Measurements from ENCODE around the gene PDGFA.

Gene PDGFA

DNA sequence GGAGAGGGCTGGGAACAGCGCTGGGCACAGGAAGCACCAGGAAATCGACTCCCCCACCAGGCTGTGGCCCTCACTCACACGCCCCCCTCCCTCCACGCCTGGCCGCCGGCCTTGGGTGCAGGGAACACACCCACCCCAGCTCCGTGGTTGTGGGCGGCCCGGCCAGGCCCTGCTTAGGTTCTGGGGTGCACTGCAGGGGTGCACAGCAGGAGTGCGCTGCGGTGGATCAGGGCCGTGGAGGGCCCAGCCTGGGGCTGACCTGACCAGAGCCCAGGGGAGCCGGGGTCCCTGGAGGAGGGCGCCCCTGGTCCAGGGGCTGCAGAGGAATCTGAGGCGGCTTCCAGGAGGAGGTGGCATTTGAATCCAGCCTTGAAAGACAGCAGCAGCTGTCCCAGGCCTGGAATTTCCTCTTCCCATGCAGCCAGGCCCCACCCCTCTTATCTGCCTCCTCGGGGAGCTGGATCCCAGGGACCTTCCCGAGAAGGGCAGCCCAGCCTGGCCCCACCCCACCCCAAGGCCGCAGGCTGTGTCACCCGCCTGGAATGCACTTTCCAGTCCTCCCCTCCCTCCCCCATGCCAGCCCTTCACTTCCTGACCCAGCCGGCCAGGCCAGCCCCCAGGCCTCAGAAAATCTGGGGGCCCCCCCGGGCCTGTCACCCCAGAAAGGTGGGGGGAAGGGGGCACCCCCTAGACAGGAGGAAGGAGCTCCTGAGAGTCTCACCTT, 18.4 kb upstream of the PDGFA start:
- in situ Hi-C loops (cut with MboI; ENCODE audit: low sequenced_read_pairs): no loop called here

DNA sequence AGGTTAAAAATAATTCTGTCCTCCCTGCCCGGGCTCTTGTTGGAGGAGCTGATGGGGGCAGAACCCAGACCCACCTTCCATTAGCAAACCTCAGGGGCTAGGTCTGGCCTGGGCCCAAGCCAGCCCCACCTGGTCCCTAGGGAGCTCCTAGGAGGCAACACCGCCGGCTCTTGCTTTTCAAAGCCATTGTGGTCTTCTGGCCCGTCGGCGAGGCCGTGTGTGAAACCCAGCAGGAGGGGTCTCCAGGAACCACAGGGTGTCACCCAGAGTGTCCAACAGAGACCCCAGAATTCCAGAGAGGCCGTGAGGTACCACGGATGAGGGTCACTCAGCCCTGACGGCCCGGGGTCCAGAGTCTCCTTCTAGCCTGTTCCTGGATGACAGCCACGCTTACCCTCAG, 16.6 kb upstream of the PDGFA start:
- in situ Hi-C loops (cut with MboI; ENCODE audit: low sequenced_read_pairs): no loop called here

DNA sequence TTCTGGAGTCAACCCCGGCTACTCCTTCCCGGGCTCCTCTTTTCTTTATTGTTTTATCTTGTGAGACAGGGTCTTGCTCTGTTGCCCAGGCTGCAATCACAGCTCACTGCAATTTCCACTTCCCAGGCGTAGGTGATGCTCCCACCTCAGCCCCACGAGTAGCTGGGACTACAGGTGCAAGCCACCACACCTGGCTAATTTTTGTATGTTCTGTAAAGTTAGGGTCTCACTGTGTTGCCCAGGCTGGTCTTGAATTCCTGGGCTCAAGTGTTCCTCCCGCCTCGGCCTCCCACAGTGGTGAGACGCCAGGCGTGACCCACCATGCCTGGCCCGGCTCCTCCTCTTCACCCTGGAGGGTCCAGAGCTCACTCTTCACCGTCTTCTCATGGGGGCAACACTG, 15.3 kb upstream of the PDGFA start:
- in situ Hi-C loops (cut with MboI; ENCODE audit: low sequenced_read_pairs): no loop called here

DNA sequence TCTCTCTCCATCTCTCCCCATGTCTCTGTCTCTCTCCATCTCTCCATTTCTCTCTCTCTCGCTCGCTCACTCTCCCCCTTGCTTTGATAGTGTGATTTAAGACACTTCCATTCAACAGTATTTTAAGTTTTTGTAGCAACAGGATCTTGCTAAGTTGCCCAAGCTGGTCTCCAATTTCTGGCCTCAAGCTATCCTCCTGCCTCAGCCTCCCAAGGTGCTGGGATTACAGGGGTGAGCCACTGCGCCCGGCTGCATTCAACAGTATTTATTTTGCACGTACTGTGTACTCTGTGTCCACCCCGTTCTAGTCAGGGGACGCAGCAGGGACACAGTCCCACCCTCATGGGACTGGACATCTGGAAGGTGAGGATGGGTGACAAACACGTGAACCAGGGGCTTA, 14.4 kb upstream of the PDGFA start:
- in situ Hi-C loops (cut with MboI; ENCODE audit: low sequenced_read_pairs): no loop called here

DNA sequence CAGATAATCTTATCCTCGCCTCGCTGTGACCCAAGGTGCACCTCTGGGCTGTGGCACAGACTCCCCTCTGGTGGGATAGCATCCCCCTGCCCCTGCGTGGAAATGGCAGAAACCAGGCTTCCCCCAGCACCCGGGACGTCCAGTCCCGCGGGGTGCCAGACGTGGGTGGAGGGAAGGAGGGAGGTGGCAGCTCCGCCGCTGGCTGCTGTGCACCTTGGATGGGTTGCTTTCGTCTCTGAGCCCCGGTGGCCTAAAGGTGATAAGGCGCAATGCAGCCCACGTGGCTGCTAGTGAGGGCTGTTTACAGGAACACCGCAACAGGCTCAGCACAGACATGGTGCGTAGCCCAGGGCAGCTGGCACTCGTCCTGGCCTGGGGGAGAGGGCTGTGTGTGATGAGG, 13.6 kb upstream of the PDGFA start:
- in situ Hi-C loops (cut with MboI; ENCODE audit: low sequenced_read_pairs): no loop called here

DNA sequence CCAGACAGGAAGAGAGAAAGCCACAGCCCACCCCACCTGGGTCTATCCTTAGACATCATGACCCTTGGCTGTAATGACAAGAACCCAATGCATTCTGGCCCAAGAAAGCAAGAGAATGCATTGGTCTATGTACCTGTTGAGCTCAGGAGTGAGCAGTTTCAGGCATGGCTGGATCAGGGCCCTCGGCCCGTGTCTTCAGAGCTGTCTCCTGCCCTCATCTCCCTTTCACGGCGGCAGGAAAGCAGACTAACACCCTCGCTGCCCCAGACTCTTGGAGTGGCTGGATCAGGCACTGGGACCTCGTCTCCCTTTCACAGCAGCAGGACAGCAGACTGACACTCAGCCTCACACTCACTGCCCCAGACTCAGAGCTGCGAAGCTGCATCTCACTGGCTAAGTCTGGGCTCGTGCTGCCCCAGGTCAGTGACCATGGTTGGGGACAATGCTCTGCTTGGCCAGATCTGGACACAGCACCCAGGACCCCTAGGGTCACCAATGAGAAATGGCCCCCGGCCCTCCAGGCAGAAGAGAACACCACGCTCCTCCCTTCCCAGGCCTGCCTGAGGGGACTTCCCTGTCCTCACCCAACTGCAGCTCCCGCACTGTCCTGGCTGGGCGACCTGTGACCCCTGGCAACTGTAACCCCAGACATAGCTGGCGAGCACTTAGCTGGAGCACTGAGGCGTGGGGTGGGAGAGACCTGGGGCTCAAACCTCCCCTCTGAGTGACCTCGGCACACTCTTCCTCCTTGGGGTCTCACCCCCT, 12.9 kb upstream of the PDGFA start:
- in situ Hi-C loops (cut with MboI; ENCODE audit: low sequenced_read_pairs): no loop called here

DNA sequence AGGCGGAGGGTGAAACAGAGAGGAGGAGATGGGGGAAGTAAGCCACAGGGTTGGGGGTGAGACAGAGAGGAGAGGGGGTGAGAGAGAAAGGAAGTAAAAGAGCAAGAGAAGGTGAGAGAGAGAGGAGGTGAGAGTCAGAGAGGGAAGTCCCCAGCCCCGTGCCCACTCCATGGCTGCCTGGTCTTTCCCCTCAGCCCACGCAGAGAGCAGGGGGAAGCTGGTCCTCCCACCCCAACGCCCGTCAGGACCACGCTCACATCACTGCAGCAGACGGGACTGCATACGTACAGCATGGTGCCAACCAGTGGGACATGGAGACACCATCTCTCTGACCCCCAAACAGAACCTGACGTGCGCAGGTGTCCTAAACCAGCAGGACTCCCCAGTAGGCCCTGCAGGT, 12.1 kb upstream of the PDGFA start:
- in situ Hi-C loops (cut with MboI; ENCODE audit: low sequenced_read_pairs): no loop called here

DNA sequence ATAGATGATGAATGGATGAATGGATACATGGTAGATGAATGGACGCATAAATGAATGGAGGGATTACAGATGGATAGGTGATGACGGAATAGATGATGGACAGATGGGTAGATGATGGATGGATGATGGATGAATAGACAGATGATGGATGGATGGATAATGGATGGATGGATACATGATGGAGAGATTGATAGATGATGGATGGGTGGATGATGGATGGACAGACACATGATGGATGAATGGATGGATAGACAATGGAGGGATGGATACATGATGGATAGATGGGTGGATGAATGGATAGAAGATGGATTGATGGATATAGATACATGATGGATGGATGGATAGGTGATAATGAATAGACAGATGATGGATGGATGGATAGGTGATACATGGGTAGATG, 8.8 kb upstream of the PDGFA start:
- in situ Hi-C loops (cut with MboI; ENCODE audit: low sequenced_read_pairs): no loop called here

DNA sequence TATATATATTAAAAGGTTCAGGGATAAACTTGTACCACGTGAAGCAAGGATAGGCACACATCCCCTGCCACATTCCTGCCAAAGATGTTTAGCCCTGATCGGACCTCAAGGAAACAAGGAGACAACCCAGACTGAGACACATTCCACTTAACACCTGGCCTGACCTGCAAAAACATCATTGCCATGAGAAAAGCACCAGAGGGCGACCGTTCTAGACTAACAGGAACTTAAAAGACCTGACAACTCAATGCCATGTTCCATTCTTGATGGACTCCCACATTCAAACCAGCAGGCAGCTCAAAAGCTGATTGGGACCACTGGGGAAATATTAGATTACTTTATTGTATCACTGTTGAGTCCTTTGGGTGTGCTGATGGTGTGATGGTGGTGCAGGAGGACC, 8.1 kb upstream of the PDGFA start:
- in situ Hi-C loops (cut with MboI; ENCODE audit: low sequenced_read_pairs): no loop called here

DNA sequence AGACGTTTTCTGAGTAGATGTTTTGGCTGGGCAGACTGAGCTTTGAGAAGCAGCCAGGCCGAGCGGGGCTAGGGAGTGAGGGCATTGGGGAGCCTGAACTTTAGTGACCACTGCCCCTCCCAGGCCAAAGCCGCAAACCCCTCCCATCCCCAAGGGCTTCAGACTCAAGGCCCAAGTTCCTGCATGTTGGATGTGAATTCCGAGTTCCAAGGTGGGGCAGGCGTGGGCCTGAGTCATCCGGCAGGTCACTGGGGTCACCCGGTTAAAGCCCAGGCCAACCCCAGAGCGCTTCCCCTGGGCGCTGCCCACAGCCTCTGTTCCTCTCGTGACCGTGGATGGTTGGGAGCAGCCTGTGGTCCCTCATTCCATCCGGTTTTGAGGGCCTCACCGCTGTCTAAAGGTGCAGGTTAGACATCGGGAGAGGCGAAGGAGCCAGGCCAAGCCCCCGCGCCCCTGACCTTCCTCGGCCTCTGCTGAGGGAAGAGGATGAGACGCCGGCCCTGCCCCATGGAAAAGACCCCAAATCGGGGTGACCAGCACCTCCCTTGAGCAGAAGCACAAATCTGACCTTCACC, 6.9 kb upstream of the PDGFA start:
- in situ Hi-C loops (cut with MboI; ENCODE audit: low sequenced_read_pairs): no loop called here

DNA sequence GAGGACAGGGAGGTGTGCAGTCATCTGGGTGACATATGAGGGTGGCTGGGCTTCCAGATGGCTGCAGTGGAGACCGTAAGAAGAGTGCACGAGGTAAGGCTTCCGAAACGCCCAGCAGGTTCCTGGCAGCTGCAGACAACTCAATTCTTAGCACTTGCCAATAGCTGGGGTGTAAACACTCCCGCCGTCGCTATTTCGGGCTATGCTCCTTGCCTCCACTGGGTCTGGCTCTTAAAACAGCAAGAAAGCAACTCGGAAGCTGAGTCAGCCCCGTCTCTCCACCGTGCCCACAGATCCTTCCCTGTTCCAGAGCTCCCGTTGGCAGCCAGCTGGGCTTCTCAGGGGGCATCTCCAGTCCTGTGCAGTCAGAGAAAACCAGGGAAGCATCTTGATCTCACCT, 6.1 kb upstream of the PDGFA start:
- in situ Hi-C loops (cut with MboI; ENCODE audit: low sequenced_read_pairs): no loop called here

DNA sequence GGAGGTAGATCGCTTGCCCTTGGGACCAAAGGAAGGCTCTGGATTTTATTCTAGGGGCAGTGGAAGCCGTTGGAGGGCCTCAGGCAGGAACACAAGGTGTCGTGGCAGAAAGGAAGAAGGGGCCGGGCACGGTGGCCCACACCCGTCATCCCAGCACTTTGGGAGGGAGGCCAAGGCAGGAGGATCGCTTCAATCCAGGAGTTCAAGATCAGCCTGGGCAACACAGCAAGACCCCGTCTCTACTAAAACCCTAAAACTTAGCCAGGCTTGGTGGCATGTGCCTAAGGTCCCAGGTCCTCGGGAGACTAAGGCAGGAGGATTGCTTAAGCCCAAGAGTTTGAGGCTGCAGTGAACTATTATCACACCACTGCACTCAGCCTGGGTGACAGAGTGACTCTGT, 5.2 kb upstream of the PDGFA start:
- in situ Hi-C loops (cut with MboI; ENCODE audit: low sequenced_read_pairs): no loop called here

DNA sequence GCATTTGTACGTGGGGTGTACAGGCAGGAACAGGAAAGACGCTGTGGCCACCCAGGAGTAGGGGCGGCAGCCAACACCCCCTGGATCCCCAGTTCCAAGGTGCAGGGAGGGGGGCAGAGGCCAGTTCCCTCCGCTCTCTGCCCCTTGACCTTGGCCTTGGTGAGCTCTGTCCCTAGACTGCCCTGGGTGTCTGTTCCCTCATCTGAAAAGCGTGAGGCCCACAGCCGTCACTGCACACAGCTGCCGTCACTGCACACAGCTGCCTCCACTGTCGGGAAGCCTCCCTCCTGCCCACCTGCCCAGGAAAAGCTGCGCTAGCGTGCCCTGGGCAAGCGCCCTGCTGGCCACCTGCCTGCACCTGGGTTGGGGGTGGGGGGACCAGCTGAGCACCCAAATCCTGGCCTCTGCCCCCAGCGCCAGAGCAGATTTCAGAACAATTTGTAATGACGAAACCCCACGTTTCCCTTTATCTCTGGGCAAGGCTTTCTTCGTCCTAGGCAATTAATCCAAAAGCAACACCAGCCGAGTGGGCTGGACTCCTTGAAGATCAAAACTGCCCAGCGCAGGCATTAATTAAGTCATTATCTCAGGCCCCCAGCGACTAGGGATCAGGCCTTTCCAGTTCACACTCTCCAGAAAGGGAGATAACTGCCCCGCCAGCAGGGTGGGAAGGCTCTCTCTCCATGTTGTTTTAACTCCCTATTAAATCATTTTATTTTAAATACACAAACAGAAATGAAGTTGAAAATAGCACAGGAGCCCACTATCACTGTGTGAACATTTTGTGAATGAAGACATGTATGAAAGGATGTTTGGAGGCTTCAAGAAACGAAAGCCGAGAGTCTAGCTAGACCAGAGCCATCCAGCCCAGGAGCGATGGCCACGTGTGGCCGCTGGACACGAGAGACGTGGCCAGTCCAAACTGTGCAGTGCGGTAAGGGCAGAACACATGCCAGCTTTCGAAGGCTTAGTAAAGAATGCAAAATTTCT, 4.0 kb upstream of the PDGFA start:
- in situ Hi-C loops (cut with MboI; ENCODE audit: low sequenced_read_pairs): no loop called here

DNA sequence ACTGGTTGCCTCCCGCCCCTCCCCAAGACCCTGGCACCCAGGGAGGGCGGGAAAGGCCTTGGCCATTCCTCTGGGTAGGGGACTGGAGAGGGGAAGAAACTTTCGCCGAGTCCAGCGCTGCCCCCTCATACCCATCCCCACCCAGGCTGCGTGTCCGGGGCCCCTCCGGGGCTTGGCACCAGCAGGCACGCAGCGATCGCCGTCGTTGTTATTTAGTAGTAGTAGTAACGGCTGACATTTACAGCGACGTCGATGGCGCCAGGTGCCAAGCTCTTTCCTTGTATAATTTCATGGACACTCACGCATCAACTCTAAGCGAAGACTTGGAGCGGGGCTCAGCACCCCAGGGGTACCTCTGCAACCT, 3.3 kb upstream of the PDGFA start:
- in situ Hi-C loops (cut with MboI; ENCODE audit: low sequenced_read_pairs): no loop called here

DNA sequence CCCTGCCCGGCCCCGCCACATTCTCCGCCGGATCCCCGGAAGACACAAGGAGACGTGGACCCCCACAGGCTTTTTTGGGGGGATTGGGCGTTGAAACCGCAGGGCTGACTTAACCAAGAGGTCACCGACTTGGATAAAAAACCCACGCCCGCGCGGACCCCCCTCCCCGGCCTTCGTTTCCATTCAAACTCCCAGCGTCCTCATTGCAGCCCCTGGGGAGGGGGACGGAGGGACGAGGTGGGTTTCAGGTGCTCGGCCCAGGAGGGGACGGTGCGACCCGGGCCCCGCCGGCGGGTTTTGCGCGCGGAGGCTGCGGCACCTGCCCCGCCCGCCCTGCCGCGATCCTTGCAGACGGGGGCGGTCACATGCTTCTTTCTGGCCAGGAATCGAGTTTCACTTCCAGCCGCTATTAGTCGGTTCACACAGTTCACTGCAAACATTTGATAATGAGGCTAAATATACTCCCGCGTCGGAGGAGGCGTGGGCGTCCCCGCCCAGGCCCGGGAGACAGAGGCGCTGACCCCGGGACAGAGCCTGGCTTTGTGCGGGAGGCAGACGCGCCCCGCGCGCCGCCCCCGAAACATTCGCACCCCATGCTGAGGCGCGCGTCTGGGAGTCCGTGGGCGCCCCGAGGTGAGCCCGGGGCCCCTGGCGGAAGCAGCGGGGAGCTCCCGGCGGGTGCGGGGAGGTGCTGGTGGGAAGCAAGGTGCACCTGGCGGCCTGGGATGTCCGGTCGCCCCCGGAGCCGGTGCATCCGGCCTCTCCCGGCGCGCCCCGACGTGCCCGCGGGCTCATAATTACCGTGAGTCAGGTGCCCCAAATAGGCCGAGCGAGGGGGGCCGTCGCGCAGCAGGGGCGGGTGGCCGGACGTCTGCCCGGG, 2.7 kb upstream of the PDGFA start:
- in situ Hi-C loops (cut with MboI; ENCODE audit: low sequenced_read_pairs): no loop called here

DNA sequence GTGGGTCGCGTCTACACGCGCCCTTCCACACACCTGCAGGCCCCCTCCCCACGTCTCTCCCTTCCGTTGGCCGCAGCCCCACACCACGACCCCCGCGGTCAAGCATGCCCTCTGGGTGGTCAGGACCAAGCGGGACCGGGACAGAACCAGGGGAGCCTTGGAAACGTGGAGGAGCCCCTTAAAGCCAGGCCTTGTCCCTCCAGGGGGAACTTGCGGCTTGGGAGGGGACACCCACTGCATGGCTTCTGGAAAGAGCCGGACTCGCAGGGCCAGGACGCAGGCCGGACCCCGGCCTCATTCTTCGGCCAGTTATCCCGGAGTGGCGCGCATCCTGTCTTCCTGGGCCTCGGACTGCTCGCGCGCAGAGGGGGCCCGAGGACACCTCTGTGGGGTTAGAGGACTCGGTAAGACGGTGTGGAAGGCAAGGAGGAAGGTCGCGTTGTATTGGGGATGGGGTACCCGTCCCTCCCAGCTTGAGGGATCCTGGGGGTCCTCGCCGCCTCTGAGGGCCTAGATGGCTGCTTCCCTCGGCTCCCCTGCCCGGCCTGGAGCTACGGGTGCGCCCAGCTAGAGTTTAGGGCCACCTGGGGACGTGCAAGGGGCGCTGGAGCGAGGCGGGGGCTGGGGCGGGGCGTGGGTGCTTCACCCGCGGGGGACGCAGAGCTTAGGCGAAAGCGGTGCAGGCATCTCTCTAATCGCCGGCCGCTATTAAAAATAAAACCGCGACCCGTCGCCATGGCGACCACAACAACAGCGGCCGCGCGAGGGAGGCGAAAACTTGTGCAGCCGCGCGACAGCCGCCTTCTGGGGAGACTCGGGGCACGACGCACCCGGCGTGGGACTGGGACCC, 1.8 kb upstream of the PDGFA start:
- in situ Hi-C loops (cut with MboI; ENCODE audit: low sequenced_read_pairs): no loop called here

DNA sequence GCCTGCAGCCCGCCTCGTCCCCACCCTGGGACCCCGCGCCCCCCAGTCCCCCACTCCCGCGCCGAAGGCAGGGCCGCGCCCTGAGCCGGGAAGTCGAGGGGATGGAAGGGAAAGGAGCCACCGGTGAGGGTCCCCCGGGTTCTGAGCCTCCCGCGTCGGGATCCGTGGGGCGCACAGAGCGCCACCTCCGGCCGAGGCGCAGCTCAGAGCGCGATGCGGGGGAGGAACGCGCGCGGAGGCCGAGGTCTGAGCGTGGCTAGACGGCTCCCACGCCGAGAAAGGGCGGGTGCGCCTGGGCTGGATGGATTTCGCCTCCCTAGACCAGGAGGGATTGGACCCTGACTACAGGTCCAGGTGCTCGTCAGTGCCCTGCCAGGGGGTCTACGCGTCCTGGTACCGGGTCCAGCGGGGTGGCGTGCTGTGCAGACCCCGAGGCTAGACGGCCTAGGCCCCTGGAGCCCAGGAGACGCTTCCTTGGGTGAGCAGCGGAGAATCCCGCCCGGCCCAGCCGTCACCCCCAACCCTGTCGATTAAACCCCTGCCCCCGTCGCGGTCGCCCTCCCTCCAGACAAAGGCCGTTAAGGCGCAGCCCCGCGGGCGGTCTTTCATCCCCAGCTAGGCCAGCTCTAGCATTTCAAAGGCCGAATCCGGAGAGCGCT, 986 bp upstream of the PDGFA start:
- in situ Hi-C loops (cut with MboI; ENCODE audit: low sequenced_read_pairs): no loop called here

DNA sequence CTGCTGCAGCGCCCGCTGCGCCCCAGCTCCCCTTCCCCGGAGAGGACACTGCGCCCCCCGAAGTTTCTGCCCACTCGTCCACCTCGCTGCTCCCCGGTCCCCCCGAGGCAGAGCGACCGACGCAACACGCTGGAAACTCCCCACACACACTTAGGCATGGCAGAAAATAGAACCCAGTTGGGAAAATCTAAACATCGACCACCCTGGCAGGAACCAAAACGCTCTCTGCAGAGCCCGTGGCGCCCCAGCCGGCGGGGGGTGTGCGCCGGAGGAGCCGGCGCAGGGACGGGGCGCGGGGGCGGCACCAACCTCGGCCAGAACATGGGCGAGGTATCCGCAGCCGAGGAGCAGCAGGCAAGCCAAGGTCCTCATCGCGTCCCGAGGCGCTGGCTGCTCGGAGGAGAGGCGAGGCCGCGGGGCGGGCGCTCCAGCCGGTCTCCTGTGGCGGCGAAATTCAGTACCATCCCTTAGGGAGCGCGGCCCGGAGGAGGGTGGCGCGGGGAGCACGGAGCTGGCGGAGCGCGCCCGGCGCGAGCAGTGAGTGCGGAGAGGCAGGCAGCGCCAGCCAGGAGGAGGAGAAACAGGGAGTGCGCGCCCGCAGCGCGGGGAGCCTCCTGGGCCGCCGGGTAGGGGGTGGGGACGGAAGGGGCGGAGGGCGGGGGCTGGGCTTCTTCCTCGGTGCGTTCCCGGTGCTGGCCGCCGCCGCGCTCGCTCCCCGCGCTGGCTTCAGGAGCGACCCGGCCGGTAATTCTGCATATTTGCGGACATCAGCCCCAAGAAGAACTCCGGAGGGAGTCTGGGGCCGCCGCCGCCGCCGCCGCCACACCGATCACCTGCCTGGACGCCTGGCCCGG, 789 bp downstream of the PDGFA start:
- in situ Hi-C loops (cut with MboI; ENCODE audit: low sequenced_read_pairs): no loop called here
